Urinary bladder (tissue), 4 donors: ENCODE measurements around the gene LSP1. TPM values are rescaled to one million over a fixed set of nuclear protein-coding genes. Genes with fewer than 3 reads are reported as not detected.
"Not testable (repeated sequence)": the region's sequence is repeated elsewhere in the genome, so short reads cannot be mapped to it uniquely, and the experiment has no call there.

Experiments used
- DNase-seq: peaks from one replicate; pipeline ENCODE4 v3.0.0-alpha.2; 2015; ENCODE audit errors: extremely low spot score
- H3K27ac ChIP-seq: one replicate; pipeline ENCODE4 v1.5.1; 2013; ENCODE audit warnings: low read depth, mild to moderate bottlenecking, moderate library complexity
- H3K36me3 ChIP-seq: one replicate; pipeline ENCODE4 v1.6.1; 2013; ENCODE audit warnings: mild to moderate bottlenecking, moderate library complexity; ENCODE audit not compliant: insufficient read depth
- H3K4me1 ChIP-seq: one replicate; pipeline ENCODE4 v1.6.1; 2013; ENCODE audit warnings: mild to moderate bottlenecking, moderate library complexity; ENCODE audit not compliant: insufficient read depth
- H3K4me3 ChIP-seq: one replicate; pipeline ENCODE4 v1.5.1; 2013; ENCODE audit warnings: low read depth, low read length
- WGBS: extraction: QIAGEN DNeasy Blood & Tissue Kit; methylation state at CpG from one replicate; pipeline ENCODE4 v1.1.7; 2013; 5-methylcytosine and 5-hydroxymethylcytosine counted together
- polyA plus RNA-seq: library from polyadenylated mRNA; stranded (reverse); fragments of 200-250 nt; gene quantifications from one replicate; pipeline ENCODE4 v1.2.3, GENCODE V29; 2013
- small RNA-seq: library from RNA; depleted of rRNA; stranded (forward); fragments of <200 nt; gene quantifications from one replicate; pipeline ENCODE3, GENCODE V24; 2014
- total RNA-seq: library from RNA; depleted of rRNA; stranded (reverse); fragments of >200 nt; gene quantifications from one replicate; pipeline ENCODE4 v1.2.3, GENCODE V29; 2014
- donor health status: healthy with polysubstance abuse.
- donor health status: healthy.

LSP1 gene
- total and polyA plus RNA-seq, 2 donors: 50.7 to 160 TPM

DNA sequence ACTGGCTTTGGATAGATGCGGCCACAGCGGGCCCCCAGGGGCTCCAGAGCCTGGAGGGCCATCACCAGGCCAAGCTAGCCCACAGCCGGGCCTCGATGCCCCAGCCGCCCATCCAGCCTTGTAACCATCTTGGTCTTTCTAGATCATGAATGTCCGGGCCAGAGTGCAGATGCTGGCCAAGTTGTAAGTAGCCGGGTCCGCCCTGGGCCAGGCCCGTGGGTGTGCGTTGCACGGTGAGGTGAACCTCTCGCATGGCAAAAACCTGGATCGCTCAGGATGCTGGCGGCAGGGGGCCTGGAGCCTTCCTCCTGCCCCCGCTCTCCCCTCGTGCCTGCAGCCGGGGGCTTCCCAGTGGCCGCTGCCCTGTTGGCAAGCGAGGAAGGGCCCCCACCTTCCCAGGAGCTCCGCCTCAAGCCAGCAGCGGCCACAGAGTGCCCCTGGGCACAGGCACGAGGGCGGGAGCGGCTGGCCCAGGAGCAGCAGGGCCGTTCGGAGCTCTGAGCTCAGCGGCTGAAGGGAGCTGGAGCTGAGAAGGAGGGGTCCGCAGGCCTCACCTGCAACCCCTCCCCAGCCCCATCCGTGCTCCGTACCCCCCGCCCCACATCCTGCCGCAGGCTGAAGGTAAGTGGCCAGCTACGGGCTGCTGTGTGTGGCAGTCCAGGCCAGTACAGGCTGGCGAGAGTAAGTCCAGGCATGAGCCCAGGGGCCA is 83.3 kb downstream of the LSP1 start:
- 89% methylated on average over 34 of the region's 34 CpGs for WGBS
- no peaks in the 10 kb centered on the region for H3K4me1 ChIP-seq
- DNase-seq: no peak
- no peak overlapping the region for H3K27ac ChIP-seq
- H3K36me3 ChIP-seq: no peaks in the 10 kb centered on the region
- H3K4me3 ChIP-seq: no peak overlapping the region

DNA sequence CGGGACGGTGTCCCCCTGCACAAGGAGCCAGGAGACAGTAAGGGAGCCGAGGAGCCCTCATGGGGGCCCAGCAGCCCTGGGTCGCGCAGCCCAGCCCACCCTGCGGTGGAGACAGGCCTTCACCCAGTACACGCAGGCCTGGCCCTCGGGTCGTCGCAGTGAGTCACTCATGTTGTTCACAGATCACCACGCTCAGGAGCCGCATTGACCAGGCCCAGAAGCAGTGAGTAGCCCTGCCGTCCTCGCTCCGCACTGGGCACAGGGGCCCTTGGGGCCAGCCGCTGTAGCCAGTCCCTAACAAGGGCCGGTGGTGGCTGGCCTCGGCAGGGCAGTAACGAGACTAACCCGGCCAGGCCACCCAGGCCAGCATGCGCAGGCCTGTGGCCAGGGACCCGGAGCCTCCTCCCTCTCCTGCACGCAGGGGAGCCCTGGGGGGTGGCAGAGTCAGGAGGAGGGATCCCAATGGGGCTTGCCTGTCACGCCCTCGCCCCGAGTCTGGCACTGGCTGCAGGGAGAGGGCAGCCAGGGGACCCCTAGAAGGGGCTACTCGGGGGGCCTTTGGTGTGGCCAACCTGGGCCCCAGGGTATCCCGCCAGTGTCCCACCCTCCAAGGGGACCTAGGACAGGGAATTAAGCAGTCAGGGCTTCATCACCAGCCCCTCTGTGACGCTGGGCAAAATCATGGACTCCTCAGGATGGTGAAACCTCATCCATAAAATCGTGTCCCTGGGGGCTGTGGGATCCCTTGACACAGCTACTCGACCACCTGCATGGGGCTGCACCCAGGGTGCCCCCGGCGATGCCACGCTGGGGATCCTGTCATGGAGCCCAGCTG is 84.1 kb downstream of the LSP1 start:
- Histone ChIP-seq H3K4me3 (no peak overlapping the region), H3K4me1 (no peaks in the 10 kb centered on the region), H3K27ac (no peak overlapping the region), H3K36me3 (no peaks in the 10 kb centered on the region)
- DNase-seq: no peak
- WGBS: 89% methylated on average over 34 of the region's 34 CpGs

DNA sequence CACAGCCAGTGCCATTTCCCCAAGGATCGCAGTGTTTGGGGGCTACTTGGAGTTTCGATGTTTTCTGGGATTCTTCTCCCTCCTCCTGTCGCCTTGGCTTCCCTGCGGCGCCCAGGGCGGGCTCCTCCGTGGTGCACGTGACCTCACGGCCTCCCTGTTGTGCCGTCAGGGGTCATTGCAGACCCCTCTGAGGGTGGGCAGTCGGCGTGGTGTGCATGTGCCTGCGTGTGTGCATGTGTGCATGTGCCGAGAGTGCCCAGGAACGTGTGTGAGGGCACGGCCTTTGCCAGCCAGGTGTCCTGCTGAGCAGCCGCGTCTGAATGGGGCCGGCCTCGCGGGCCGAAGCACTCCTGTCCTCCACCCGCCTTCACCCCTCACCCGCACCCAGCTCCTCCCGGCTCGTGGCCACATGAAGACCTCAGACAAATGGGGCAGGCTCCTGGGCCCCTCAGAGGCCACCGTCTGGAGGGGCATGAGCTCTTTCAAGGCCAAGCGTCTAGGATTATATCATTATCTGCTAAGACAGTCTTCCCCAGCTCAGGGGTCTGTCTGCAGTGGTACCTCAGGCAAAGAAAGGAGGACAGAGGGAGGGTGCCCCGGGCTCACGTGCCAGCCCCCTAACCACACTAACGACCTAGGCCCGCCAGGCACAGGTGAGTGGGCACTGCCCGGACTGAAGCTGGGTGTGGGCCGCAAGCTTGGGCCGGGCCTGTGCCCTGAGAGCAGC is 84.9 kb downstream of the LSP1 start:
- H3K4me3 ChIP-seq: no peak overlapping the region
- H3K36me3 ChIP-seq: no peaks in the 10 kb centered on the region
- no peak overlapping the region for H3K27ac ChIP-seq
- H3K4me1 ChIP-seq: no peaks in the 10 kb centered on the region
- WGBS: 93% methylated on average over 35 of the region's 35 CpGs
- DNase-seq: no peak

DNA sequence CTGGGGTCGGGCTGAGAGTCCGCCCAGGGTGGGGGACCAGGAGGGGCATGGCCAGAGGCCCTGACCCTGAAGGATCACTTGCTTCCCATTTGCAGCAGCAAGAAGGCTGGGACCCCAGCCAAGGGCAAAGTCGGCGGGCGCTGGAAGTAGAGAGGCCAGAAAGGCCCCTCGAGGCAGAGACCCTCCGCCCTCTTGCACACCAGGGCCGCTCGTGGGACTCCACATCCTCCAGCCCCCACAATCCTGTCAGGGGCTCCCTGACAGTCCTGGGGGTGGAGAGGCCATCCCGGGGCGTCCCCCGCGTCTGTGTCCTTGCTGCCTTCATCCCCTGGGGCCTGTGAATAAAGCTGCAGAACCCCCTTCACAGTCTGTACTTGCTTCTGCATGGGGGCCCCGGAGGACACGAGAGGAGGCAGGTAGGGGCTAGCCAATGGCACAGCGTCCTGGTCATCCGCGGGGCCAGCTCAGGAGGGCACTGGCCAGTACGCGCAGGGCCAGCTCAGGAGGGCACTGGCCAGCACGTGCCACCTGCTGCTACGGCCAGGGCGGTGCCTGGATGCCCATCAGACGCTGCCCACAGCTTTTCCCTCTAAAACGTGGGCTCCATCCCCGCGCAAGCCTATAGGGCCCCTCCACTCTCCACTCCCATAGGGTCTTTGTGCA is 85.6 kb downstream of the LSP1 start:
- no peaks in the 10 kb centered on the region for H3K36me3 ChIP-seq
- no peak for DNase-seq
- WGBS: 78% methylated on average over 27 of the region's 27 CpGs
- H3K4me3 ChIP-seq: no peak overlapping the region
- H3K4me1 ChIP-seq: no peaks in the 10 kb centered on the region
- no peak overlapping the region for H3K27ac ChIP-seq

DNA sequence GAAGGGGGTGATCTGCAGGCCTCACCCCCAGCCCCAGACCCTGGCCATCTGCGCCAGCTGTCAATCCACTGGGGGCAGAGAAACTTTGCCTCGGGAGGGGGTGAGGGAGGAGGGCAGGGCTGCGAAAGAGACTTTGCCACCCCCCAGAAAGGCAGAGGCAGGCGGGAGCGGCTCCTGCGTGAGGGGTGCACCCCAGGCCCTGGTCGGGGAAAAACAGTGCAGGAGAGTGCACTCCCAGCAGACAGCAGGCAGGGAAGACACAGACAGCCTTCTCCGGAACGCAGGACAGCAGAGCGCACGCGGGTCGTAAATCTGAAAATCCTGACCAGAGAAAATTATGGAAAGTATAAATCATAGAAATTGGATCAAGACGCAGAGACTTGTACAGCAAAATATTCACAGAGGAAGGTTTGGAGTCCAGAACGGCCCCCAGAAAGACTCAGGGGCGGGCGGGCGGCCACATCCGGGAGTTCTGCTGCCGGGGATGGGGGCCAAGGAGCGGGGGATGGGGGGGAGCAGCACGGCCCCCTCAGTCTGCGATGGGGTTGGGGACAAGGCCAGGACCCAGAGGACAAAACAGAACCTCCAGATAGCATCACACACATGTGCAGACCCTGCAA is 86.2 kb downstream of the LSP1 start:
- DNase-seq: no peak
- 16% methylated on average over 23 of the region's 23 CpGs for WGBS
- Histone ChIP-seq H3K4me3 (no peak overlapping the region), H3K27ac (peak overlapping the region; percentile 65), H3K4me1 (no peaks in the 10 kb centered on the region), H3K36me3 (no peaks in the 10 kb centered on the region)

DNA sequence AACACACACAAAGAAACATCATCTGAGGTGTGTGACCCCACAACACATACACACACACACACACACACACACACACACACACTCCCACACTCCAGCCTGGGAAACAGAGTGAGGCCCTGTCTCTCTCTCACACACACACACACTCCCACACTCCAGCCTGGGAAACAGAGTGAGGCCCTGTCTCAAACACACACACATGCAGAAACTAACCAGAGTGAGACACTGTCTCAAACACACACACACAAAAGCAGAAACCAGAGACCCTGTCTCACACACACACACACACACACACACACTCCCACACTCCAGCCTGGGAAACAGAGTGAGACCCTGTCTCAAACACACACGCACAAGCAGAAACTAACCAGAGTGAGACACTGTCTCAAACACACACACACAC is 86.9 kb downstream of the LSP1 start:
- 100% methylated on average over 1 of the region's 1 CpG for WGBS
- not testable (repeated sequence) for H3K4me3 ChIP-seq, H3K36me3 ChIP-seq, H3K27ac ChIP-seq, H3K4me1 ChIP-seq, DNase-seq

Small RNAs within 50 kb of the gene (small RNA-seq; reads per million reads assigned to genes)
- not detected for gene AC051649.1
- gene MIR4298: not detected

Other genes with a start within 250 kb of the LSP1 start
- not detected for gene KRTAP5-3, start 244.6 kb upstream of the LSP1 start, total RNA-seq
- not detected for gene KRTAP5-3, start 244.6 kb upstream of the LSP1 start, polyA plus RNA-seq
- gene KRTAP5-4, start 230.9 kb upstream of the LSP1 start, total RNA-seq: not detected
- not detected for gene KRTAP5-4, start 230.9 kb upstream of the LSP1 start, polyA plus RNA-seq
- gene KRTAP5-5, start 223.3 kb upstream of the LSP1 start, total RNA-seq: not detected
- not detected for gene KRTAP5-5, start 223.3 kb upstream of the LSP1 start, polyA plus RNA-seq
- gene KRTAP5-6, start 155.9 kb upstream of the LSP1 start, total RNA-seq: not detected
- gene KRTAP5-6, start 155.9 kb upstream of the LSP1 start, polyA plus RNA-seq: not detected
- 1.0 TPM for gene IFITM10, start 102.5 kb upstream of the LSP1 start, total RNA-seq
- 1.9 TPM for gene IFITM10, start 102.5 kb upstream of the LSP1 start, polyA plus RNA-seq
- gene CTSD, start 89.2 kb upstream of the LSP1 start, total RNA-seq: 76.4 TPM
- gene CTSD, start 89.2 kb upstream of the LSP1 start, polyA plus RNA-seq: 495 TPM
- gene SYT8, start 18.1 kb upstream of the LSP1 start, total RNA-seq: 3.4 TPM
- gene SYT8, start 18.1 kb upstream of the LSP1 start, polyA plus RNA-seq: 35.6 TPM
- gene TNNI2, start 14.1 kb upstream of the LSP1 start, total RNA-seq: 32.6 TPM
- gene TNNI2, start 14.1 kb upstream of the LSP1 start, polyA plus RNA-seq: 4.6 TPM
- gene PRR33, start 38.8 kb downstream of the LSP1 start, total RNA-seq: not detected
- 0.28 TPM for gene PRR33, start 38.8 kb downstream of the LSP1 start, polyA plus RNA-seq
- 61.6 TPM for gene TNNT3, start 66.6 kb downstream of the LSP1 start, total RNA-seq
- 39.3 TPM for gene TNNT3, start 66.6 kb downstream of the LSP1 start, polyA plus RNA-seq
- 17.8 TPM for gene MRPL23, start 94.2 kb downstream of the LSP1 start, total RNA-seq
- gene MRPL23, start 94.2 kb downstream of the LSP1 start, polyA plus RNA-seq: 85.4 TPM
- 6,669 TPM for gene H19, start 144.8 kb downstream of the LSP1 start, total RNA-seq
- gene H19, start 144.8 kb downstream of the LSP1 start, polyA plus RNA-seq: 1,221 TPM